ENCODE measurements around the gene CDH22. TPM values are rescaled to one million over a fixed set of nuclear protein-coding genes. Genes with fewer than 3 reads are reported as not detected.

The CDH22 gene
- polyA plus RNA-seq, 5 donors: 0.04 to 0.12 (median 0.06) TPM

GRCh38 chr20:46144432-46145025, 163.8 kb downstream of the CDH22 start:
- DNase-seq: no peak

GRCh38 chr20:46142124-46142523, 166.2 kb downstream of the CDH22 start:
- no peak for DNase-seq

GRCh38 chr20:46139908-46140482, 168.3 kb downstream of the CDH22 start:
- DNase-seq: no peak

GRCh38 chr20:46139266-46139889, 168.9 kb downstream of the CDH22 start:
- DNase-seq: no peak

GRCh38 chr20:46137816-46138215, 170.5 kb downstream of the CDH22 start:
- no peak for DNase-seq

GRCh38 chr20:46135856-46136633, 172.3 kb downstream of the CDH22 start:
- no peak for DNase-seq

- no peak for DNase-seq
Measured at GRCh38 chr20:46134716-46135115, 173.6 kb downstream of the CDH22 start.

GRCh38 chr20:46133886-46134654, 174.2 kb downstream of the CDH22 start:
- no peak for DNase-seq

- DNase-seq: peak in 1 of 2 donors; percentile 46
Measured at GRCh38 chr20:46132705-46133120, 175.6 kb downstream of the CDH22 start.

- no peak for DNase-seq
Measured at GRCh38 chr20:46131396-46131795, 176.9 kb downstream of the CDH22 start.

GRCh38 chr20:46130534-46130933, 177.8 kb downstream of the CDH22 start:
- no peak for DNase-seq

- no peak for DNase-seq
Measured at GRCh38 chr20:46129955-46130481, 178.3 kb downstream of the CDH22 start.

- DNase-seq: no peak
Measured at GRCh38 chr20:46128310-46129151, 179.8 kb downstream of the CDH22 start.

- no peak for DNase-seq
Measured at GRCh38 chr20:46127396-46128010, 180.8 kb downstream of the CDH22 start.

GRCh38 chr20:46126440-46127056, 181.8 kb downstream of the CDH22 start:
- DNase-seq: no peak

All from right lung (tissue), 5 donors.